Astrocyte (in vitro differentiated cells and primary cell): Measurements from ENCODE around the gene NAGLU. TPM values are rescaled to one million over a fixed set of nuclear protein-coding genes. Genes with fewer than 3 reads are reported as not detected.
"Not testable (repeated sequence)": the region's sequence is repeated elsewhere in the genome, so short reads cannot be mapped to it uniquely, and the experiment has no call there.

ENCODE experiments used
- DNase-seq: peaks from one replicate; pipeline ENCODE4 v3.0.0-alpha.2; 2010; ENCODE audit warnings: low read depth
- FAIRE-seq: peaks from 2 replicates; lab custom pipeline; 2011; peaks lifted over from hg19 to GRCh38; lab: Jason Lieb, UNC
- H2AFZ ChIP-seq: 2 replicates; pipeline ENCODE4 v1.6.0; 2012; ENCODE audit warnings: low read depth, low read length, inconsistent platforms
- H3K27ac ChIP-seq: 2 replicates; pipeline ENCODE4 v1.5.1; 2011; ENCODE audit warnings: low read depth, low read length, inconsistent platforms
- H3K27me3 ChIP-seq: 2 replicates; pipeline ENCODE4 v1.6.0; 2011; ENCODE audit warnings: low read length, inconsistent platforms; ENCODE audit not compliant: insufficient read depth
- H3K36me3 ChIP-seq: 2 replicates; pipeline ENCODE4 v1.5.1; 2011; ENCODE audit warnings: low read length, inconsistent platforms; ENCODE audit not compliant: insufficient read depth
- H3K4me1 ChIP-seq: 2 replicates; pipeline ENCODE4 v1.5.1; 2011; ENCODE audit warnings: low read length, inconsistent platforms; ENCODE audit not compliant: insufficient read depth
- H3K4me2 ChIP-seq: 2 replicates; pipeline ENCODE4 v1.6.0; 2012; ENCODE audit warnings: low read length, inconsistent platforms
- H3K4me3 ChIP-seq: 2 replicates; pipeline ENCODE4 v1.5.1; 2011; ENCODE audit warnings: low read depth, mild to moderate bottlenecking, low read length, inconsistent platforms; ENCODE audit not compliant: insufficient read depth
- H3K79me2 ChIP-seq: 2 replicates; pipeline ENCODE4 v1.6.0; 2012; ENCODE audit warnings: mild to moderate bottlenecking, low read length, inconsistent platforms; ENCODE audit not compliant: insufficient read depth
- H3K9ac ChIP-seq: 2 replicates; pipeline ENCODE4 v1.6.0; 2012; ENCODE audit warnings: mild to moderate bottlenecking, low read length, inconsistent platforms
- H3K9me3 ChIP-seq: 2 replicates; pipeline ENCODE4 v1.5.1; 2012; ENCODE audit warnings: low read depth, mild to moderate bottlenecking, low read length, inconsistent platforms; ENCODE audit not compliant: insufficient read depth
- H4K20me1 ChIP-seq: 2 replicates; pipeline ENCODE4 v1.6.0; 2012; ENCODE audit warnings: low read length, inconsistent platforms; ENCODE audit not compliant: insufficient read depth
- H3K27ac Mint-ChIP-seq: one replicate; pipeline ENCODE4 v1.8.0; 2021; ENCODE audit warnings: mild to moderate bottlenecking, mixed read lengths; ENCODE audit not compliant: unreplicated experiment
- H3K27me3 Mint-ChIP-seq: one replicate; pipeline ENCODE4 v1.8.0; 2021; ENCODE audit warnings: low read depth, mixed read lengths; ENCODE audit not compliant: unreplicated experiment
- H3K36me3 Mint-ChIP-seq: one replicate; pipeline ENCODE4 v1.8.0; 2021; ENCODE audit warnings: low read depth, mixed read lengths; ENCODE audit not compliant: unreplicated experiment
- H3K4me1 Mint-ChIP-seq: one replicate; pipeline ENCODE4 v1.8.0; 2021; ENCODE audit warnings: low read depth, mixed read lengths; ENCODE audit not compliant: unreplicated experiment
- H3K4me3 Mint-ChIP-seq: one replicate; pipeline ENCODE4 v1.8.0; 2021; ENCODE audit warnings: mild to moderate bottlenecking, moderate library complexity, mixed read lengths; ENCODE audit not compliant: unreplicated experiment
- H3K9me3 Mint-ChIP-seq: one replicate; pipeline ENCODE4 v1.8.0; 2021; ENCODE audit warnings: mild to moderate bottlenecking, mixed read lengths; ENCODE audit not compliant: unreplicated experiment
- EZH2 ChIP-seq: IDR thresholded peaks from 2 replicates; pipeline ENCODE4 v1.6.1; 2012; ENCODE audit warnings: mild to moderate bottlenecking, low read length, inconsistent platforms; ENCODE audit not compliant: insufficient read depth
- total RNA-seq: library from RNA; stranded (reverse); gene quantifications from 2 replicates; pipeline ENCODE4 v1.2.1, GENCODE V29; 2021
- TF ChIP-seq, protein P1 (sequence below): IDR thresholded peaks from 2 replicates; pipeline ENCODE4 v1.5.1; 2011; ENCODE audit warnings: low read depth, mild to moderate bottlenecking, inconsistent platforms, low read length, moderate library complexity; ENCODE audit not compliant: insufficient read depth

Gene NAGLU
- total RNA-seq, 1 donor from 2014 or later, result 19.3 TPM

DNA sequence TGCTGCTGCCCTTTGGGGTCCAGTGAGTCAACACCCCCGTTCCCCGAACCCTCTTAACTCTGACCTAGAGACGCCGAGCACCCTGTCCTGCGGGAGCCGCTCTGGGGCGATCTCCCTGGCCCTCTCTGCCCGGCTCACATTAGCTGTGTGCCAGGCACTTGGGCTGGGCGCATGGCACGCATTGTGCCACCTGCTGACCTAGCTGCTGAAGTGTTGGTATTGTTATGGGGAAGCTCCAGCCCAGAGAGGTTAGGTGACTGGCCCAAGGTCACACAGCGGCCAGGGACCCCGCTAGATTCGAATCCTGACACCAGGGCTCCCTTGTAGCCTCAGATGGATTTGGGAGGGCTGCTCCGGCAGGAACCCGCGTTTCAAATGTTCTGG lies 17.8 kb downstream of the NAGLU start:
- no peaks in the 10 kb centered on the region for H3K27me3 Mint-ChIP-seq
- TF ChIP-seq, protein P1, sequence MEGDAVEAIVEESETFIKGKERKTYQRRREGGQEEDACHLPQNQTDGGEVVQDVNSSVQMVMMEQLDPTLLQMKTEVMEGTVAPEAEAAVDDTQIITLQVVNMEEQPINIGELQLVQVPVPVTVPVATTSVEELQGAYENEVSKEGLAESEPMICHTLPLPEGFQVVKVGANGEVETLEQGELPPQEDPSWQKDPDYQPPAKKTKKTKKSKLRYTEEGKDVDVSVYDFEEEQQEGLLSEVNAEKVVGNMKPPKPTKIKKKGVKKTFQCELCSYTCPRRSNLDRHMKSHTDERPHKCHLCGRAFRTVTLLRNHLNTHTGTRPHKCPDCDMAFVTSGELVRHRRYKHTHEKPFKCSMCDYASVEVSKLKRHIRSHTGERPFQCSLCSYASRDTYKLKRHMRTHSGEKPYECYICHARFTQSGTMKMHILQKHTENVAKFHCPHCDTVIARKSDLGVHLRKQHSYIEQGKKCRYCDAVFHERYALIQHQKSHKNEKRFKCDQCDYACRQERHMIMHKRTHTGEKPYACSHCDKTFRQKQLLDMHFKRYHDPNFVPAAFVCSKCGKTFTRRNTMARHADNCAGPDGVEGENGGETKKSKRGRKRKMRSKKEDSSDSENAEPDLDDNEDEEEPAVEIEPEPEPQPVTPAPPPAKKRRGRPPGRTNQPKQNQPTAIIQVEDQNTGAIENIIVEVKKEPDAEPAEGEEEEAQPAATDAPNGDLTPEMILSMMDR, result no peak
- TF ChIP-seq EZH2, result no peak
- Histone ChIP-seq H3K27ac (peak overlapping the region; percentile 72), H3K4me2 (peak overlapping the region; percentile 91), H3K36me3 (no peaks in the 10 kb centered on the region), H3K4me3 (peak overlapping the region; percentile 69), H2AFZ (peak overlapping the region; percentile 79), H3K79me2 (peaks cover 27% of the 10 kb centered on the region), H3K4me1 (peaks cover 16% of the 10 kb centered on the region), H4K20me1 (peaks cover 9% of the 10 kb centered on the region), H3K9ac (peak overlapping the region; percentile 92), H3K9me3 (no peaks in the 10 kb centered on the region), H3K27me3 (no peaks in the 10 kb centered on the region)
- peaks cover 12% of the 10 kb centered on the region for H3K4me1 Mint-ChIP-seq
- H3K9me3 Mint-ChIP-seq, result no peaks in the 10 kb centered on the region
- peaks cover under 1% of the 10 kb centered on the region for H3K36me3 Mint-ChIP-seq
- FAIRE-seq (no peak), DNase-seq (no peak)
- H3K4me3 Mint-ChIP-seq, result peak overlapping the region; percentile 91
- H3K27ac Mint-ChIP-seq, result no peak overlapping the region

DNA sequence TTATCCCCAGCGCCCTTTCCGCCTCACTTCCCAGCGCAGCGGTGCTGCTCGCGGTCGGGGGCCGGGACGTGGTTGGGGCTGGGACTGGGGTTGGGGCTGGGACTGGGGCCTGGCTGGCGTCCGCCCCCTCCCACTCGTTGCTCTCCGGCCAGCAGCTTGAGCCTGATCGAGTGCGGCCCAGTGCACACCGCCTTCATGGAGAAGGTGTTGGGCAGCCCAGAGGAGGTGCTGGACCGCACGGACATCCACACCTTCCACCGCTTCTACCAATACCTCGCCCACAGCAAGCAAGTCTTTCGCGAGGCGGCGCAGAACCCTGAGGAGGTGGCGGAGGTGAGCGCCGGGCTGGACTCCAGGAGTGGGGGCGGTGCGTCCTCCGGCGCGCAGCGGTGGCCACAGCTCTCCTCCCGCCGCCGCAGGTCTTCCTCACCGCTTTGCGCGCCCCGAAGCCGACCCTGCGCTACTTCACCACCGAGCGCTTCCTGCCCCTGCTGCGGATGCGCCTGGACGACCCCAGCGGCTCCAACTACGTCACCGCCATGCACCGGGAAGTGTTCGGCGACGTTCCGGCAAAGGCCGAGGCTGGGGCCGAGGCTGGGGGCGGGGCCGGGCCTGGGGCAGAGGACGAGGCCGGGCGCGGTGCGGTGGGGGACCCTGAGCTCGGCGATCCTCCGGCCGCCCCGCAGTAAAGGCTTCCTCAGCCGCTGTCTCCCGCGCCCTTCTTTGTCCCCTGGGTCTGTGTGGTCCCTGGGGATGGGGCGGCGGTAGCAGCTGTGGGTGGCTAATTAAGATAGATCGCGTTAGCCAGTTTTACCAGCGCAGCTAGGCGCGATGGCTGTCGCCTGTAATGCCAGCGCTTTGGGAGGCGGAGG lies 18.4 kb downstream of the NAGLU start:
- H3K9me3 ChIP-seq, result no peaks in the 10 kb centered on the region
- H3K4me2 ChIP-seq, result peak overlapping the region; percentile 91
- peaks cover 5% of the 10 kb centered on the region for H4K20me1 ChIP-seq
- Mint-ChIP-seq H3K27me3 (no peaks in the 10 kb centered on the region), H3K27ac (no peak overlapping the region), H3K4me1 (peaks cover 12% of the 10 kb centered on the region), H3K4me3 (peak overlapping the region; percentile 91), H3K9me3 (no peaks in the 10 kb centered on the region), H3K36me3 (no peaks in the 10 kb centered on the region)
- peak overlapping the region; percentile 79 for H2AFZ ChIP-seq
- H3K27ac ChIP-seq, result peak overlapping the region; percentile 72
- peaks cover 16% of the 10 kb centered on the region for H3K4me1 ChIP-seq
- TF ChIP-seq EZH2, result no peak
- peaks cover 27% of the 10 kb centered on the region for H3K79me2 ChIP-seq
- H3K36me3 ChIP-seq, result no peaks in the 10 kb centered on the region
- DNase-seq (peak; percentile 73), FAIRE-seq (no peak)
- peak overlapping the region; percentile 92 for H3K9ac ChIP-seq
- H3K4me3 ChIP-seq, result peak overlapping the region; percentile 69
- H3K27me3 ChIP-seq, result no peaks in the 10 kb centered on the region

DNA sequence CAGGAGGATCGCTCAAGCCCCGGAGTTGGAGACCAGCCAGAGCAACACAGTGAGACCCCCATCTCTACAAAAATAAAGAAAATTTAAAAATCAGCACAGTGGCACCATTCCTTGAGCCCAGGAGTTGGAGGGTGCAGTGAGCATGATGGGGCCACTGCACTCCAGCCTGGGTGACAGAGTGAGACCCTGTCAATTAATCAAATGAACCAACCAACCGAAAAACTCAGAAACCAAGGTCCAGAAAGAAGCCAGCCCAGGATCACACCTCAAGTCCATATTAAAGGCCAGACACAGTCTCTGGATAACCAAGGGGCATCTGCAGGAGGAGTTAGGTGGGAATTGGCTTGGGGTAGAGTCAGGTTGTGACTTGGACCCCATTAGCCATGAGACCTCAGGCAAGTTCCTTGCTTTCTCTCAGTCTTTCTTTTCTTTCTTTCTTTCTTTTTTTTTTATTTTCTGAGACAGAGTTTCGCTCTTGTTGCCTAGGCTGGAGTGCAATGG lies 19.1 kb downstream of the NAGLU start:
- H3K4me1 Mint-ChIP-seq, result peaks cover 12% of the 10 kb centered on the region
- H3K36me3 Mint-ChIP-seq, result no peaks in the 10 kb centered on the region
- Histone ChIP-seq H3K4me3 (peak overlapping the region; percentile 69), H3K36me3 (no peaks in the 10 kb centered on the region), H3K4me2 (peak overlapping the region; percentile 91), H3K27ac (peak overlapping the region; percentile 72), H2AFZ (peak overlapping the region; percentile 79), H3K27me3 (no peaks in the 10 kb centered on the region), H3K79me2 (peaks cover 27% of the 10 kb centered on the region), H3K9ac (peak overlapping the region; percentile 92), H3K9me3 (no peaks in the 10 kb centered on the region), H3K4me1 (peaks cover 16% of the 10 kb centered on the region), H4K20me1 (peaks cover 5% of the 10 kb centered on the region)
- TF ChIP-seq, protein P1, result no peak
- no peak for TF ChIP-seq EZH2
- H3K27ac Mint-ChIP-seq, result peak overlapping the region; percentile 91
- DNase-seq, result no peak
- peak overlapping the region; percentile 91 for H3K4me3 Mint-ChIP-seq
- FAIRE-seq, result no peak
- no peaks in the 10 kb centered on the region for H3K9me3 Mint-ChIP-seq
- no peaks in the 10 kb centered on the region for H3K27me3 Mint-ChIP-seq

DNA sequence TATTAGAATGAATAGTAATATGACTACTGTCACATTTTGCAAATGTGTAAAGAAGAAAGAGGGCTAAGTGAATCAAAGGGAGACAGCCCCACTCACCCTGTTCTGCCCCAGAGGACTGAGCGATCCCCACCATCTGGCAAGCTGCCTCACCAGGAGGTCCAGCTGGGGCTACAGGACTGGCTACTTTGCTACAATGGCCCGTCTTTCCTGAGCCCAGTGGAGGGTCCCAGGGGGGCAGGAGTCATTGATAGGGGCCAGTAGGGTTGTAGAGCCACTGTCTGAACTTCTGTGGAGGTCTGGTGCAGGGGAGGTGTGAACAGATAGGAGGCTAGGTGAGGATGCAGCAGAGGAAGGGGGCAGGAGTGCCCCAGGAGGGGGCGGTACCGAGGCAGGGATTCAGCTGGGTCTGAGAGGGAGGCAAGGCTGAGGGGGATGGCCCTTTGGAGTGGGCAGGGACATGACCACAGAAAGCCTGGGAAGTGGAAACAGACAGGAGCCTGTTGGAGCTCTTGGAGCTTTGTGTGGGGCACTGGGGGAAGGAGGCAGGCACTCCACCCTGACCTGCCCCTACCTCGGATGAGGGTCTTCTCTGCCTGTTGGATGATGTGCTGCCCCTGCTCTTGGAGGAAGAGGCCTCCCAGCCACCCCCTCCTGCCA lies 20.0 kb downstream of the NAGLU start:
- Histone ChIP-seq H3K4me1 (peaks cover 16% of the 10 kb centered on the region), H3K79me2 (peaks cover 27% of the 10 kb centered on the region)
- not testable (repeated sequence) for H3K4me3 ChIP-seq, H3K9ac ChIP-seq, H2AFZ ChIP-seq, H3K36me3 Mint-ChIP-seq, H3K4me2 ChIP-seq, H3K9me3 Mint-ChIP-seq, H3K27me3 Mint-ChIP-seq, FAIRE-seq, H3K36me3 ChIP-seq, H4K20me1 ChIP-seq, DNase-seq, H3K4me3 Mint-ChIP-seq, H3K27me3 ChIP-seq, H3K9me3 ChIP-seq, H3K27ac ChIP-seq
- Mint-ChIP-seq H3K27ac (peak overlapping the region; percentile 34), H3K4me1 (peaks cover 16% of the 10 kb centered on the region)
